ENCODE results near the gene CHTF18.
A peak's percentile ranks its signal among the peaks of the same experiment; 100 is the strongest.

The CHTF18 gene

DNA sequence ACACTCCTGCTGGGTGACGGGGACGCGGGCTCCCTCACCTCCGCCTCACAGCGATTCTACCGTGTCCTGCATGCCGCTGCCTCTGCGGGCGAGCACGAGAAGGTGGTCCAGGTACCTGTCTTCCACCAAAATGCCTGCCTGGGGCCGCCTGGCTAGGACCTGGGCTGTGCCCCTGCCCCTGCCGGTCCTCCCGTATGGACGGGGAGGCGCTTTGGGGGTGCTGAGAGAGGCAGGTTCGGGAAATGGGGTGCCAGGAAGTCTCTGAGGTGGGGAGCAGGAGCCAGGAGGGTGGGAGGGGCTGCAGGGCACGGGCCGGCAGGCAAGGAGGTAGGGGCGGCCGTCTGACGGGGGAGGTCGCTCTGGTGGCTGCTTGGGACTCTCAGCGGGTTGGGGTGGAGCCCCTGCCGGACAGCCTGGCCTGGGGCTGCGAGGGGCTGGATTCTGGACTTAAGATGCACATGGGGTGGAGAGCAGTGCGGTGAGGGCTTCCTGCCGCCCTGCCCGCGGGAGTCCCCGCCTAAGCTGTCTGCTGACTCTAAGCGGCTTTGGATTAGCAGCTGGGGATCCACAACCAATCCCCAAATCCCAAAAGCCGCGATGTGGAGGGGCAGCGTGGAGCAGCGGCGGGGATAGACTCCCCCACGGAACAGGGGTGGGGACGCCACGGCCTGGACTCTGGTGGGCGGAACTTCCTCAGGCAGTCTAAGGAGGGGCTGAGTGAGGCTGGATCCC lies 5.8 kb downstream of the CHTF18 start:
- no peak for DNase-seq (ENCODE audit: low spot score)

DNA sequence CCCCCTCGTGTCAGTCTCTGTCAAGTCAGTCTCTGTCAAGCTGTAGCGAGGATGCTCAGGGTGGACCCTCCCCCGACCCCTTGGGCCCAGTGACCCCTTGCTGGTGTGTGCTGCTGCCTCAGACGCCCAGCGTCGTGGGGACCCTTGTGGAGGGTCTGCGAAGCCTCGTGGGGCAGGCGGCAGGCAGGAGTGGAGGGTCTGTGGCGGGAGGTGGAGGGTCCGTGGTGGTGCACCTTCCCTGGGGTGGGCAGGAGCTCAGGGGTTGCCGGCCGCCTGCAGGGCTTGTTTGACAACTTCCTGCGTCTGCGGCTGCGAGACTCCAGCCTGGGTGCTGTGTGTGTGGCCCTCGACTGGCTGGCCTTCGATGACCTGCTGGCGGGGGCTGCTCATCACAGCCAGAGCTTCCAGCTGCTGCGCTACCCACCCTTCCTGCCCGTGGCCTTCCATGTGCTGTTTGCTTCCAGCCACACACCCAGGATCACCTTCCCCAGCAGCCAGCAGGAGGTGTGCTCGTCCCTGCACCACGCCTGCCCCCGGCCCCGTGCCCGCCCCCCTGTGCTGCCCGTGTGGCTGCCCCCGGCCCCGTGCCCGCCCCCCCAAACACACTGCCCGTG lies 6.5 kb downstream of the CHTF18 start:
- no peak for DNase-seq (ENCODE audit: low spot score)

DNA sequence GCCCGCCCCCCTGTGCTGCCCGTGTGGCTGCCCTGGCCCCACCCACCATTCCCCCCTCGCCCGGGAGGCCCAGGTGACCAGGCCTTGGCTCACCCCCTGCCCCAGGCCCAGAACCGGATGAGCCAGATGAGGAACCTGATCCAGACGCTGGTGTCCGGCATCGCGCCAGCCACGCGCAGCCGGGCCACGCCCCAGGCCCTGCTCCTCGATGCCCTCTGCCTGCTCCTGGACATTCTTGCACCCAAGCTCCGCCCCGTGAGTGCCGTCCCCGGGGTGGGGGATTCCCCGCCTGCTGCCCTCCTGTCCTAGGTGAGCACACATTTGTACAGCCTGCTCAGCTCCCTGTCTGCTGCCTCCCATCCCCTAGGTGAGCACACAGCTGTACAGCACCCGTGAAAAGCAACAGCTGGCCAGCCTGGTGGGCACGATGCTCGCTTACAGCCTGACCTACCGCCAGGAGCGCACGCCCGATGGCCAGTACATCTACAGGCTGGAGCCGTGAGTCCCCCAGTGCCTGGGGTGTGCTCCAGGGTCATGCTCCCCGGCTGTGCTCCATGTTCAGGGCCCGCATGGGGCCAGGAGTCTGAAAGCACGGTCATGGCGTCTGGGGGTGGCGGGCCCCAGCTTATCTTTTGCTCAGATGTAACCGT lies 7.3 kb downstream of the CHTF18 start:
- DNase-seq (ENCODE audit: low spot score) = no peak

DNA sequence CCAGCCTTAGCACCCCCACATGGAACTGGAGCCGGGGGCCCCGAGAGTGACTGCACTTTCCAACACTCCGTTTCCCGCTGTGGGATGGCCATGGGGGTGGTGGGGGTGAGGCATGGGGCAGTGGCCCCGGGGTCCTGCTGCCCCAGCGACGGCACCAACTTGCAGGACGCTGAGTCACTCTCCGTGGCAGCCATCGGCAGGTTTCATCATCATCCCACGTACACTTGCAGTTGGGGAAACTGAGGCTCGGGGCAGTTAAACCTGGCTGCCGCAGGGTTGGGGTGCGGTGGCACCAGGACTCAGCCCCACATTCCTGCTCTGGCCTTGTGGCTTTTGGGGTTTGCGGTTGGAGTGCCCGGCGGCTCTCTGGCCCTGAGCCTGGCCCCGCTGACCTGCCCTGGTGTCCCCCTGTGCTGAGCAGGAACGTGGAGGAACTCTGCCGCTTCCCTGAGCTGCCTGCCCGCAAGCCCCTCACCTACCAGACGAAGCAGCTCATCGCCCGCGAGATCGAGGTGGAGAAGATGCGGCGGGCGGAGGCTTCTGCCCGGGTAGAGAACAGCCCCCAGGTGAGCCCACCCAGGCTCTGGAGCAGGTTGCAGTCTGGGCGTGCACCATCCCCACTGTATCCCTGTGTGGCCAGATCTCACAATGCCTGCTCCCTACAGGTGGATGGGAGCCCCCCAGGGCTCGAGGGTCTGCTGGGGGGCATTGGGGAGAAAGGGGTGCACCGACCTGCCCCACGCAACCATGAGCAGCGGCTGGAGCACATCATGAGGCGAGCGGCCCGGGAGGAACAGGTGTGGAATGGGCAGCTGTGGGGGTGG lies 8.1 kb downstream of the CHTF18 start:
- DNase-seq (ENCODE audit: low spot score) = no peak

DNA sequence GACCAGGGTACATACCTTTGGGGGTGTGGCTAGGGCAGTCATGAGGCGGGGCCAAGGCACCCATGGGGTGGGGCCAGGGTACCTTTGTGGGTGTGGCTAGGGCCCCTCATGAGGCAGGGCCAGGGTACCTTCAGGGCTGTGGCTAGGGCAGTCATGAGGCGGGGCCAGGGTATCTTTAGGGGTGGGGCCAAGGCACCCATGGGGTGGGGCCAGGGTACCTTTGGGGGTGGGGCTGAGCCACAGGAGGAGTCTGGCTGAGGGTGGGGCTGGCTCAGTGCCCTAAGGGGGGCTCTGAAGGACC lies 8.7 kb downstream of the CHTF18 start:
- no peak for DNase-seq (ENCODE audit: low spot score)

DNA sequence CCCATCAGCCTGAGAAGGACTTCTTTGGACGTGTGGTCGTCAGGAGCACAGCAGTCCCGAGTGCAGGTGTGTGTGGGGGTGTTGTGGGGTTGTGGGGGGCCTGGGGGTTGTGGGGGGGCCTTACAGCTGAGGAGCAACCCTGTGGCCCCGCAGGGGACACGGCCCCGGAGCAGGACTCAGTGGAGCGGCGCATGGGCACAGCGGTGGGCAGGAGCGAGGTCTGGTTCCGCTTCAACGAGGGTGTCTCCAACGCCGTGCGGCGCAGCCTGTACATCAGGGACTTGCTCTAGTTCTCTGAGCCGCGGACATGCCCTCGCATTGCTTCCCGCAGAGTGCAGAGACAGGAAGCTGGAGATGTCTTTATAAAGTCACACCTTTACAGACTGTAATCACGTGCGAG lies 9.3 kb downstream of the CHTF18 start:
- no peak for DNase-seq (ENCODE audit: low spot score)

DNA sequence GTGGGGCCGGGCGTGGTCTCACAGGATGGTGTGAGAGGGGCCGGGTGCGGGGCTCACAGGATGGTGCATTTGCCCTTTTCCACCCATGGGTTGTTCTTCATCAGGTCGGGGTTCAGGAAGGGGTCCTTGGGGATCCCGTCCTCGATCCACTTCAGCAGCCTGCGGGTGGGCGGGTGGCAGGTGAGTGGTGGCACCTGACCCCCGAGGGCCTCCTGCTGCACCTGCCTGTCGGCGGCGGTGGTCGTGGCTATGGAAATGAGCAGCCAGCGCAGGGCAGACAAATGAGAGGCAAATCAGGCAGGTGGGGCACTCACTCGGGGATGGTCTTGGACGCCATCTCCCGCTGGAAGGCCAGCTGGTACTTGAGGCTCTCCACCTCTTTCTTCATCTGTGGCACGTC lies 10.2 kb downstream of the CHTF18 start:
- no peak for DNase-seq (ENCODE audit: low spot score)

DNA sequence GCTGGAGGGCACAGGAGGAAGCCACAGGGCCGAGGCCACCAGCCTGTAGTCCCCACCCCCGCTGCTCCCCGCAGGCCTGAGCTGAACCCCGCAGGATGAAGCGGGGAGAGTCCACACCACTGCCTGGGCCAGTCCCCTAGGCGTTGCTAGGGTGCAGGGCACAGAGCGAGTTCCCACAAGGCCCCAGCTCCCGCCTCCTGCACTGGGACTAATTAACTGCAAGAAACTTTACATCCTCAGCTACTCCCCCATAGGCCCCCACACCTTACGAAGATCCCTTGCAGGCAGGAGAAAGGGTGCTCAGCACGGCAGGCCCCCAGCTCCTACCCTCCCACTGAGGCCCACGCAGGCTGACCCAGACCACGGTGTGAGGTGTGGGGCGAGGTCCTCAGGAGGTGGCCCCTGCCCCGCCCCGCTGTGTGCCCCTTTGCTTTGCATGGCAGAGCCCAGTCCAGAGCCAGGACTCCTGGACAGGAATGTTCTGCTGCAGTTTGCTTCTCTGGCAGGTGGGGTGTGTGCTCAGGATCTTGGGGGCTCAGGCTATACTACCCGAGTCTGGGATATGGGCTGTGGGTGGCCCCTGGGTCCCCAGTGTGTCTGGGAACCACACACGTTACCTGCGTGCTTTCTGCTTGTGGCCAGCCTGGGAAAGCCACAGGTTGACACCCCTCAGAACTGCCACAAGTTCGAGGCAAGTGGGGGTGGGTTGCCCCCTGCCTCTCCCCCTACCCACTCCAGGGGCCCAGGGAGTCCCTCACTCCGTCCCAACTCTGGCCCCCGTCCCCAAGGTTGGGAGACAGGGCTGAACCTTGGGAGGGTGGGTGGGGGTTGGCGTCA lies 10.9 kb downstream of the CHTF18 start:
- no peak for DNase-seq (ENCODE audit: low spot score)

DNA sequence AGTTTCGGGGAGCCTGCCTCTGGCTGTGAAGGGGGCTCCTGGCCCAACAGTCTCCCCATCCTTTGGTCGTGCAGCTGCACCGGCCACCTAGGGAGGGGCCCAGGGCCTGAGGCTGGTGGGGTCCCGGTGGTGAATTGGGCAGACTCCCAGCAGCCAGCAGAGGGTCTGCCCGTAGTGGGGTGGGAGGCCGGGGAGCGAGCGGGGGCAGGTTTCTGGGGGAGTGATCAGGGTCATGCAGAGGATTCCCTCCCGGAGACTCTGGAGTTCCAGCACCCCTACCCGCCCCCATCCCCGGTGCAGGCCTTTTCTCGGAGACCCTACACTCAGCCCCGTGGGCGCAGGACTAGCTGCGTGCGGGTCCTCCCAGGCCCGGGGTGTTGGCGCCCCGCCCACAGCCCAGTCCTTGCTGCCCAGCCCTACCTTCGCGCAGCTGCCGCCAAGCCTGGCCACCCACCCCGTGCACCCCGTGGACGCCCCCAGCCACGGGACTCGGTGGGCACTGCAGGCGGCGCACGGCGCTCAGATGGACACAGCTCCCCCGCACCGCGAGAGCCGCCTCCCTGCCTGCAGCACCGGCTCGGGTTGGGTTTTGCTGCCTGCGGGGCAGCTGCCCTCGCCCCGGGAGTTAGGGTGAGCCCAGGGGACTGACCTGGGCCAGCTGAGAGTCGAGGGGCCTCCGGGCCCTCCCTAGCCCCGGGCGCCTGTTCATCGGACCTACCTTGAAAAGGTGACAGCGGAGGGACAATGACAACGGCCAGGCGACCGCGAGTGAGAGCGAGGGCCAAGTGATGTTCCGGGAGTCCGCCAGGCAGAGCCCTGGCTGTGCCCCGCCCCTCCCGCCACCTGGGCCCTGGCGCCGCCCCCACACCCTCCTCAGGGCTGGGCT lies 11.8 kb downstream of the CHTF18 start, which contains the start of gene GNG13:
TSS of gene GNG13 (minus strand) at position 787 of the 886 bp plus-strand sequence. CDS start 1,657 bp downstream, outside the sequence.
- no peak for DNase-seq (ENCODE audit: low spot score)

DNA sequence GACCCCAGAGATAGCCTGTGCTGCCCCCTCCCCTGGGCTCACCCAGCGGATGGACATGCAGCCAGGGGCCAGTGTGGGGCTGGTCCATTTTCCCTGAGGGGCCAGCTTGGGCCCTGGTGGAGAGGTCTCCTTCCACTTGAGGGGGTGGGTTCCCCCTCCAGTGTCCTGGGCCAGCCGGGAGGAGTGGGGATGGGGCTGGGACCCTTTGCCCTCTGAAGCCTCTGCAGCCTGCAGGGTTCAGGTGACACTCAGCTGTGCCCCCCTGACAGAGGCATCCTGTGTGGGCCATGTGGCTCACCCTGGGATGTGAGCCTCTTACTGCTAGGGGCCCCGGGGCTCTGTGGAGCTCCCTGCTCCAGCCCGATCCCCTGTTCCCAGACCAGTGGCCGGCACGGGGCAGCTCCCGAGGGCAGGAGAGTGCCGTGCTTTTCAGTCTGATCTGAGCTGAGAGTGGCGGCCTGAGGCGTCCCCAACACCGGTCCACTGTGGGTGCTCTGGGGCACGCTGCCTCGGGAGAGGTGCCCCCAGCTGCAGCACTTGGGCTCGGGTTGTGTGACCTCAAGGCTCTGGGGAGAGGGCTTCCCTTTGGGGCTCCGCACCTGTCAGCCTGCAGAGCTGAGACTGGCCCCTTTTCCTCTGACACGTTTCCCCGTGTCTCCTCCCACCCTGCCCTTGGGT lies 12.6 kb downstream of the CHTF18 start:
- DNase-seq (ENCODE audit: low spot score) = no peak

DNA sequence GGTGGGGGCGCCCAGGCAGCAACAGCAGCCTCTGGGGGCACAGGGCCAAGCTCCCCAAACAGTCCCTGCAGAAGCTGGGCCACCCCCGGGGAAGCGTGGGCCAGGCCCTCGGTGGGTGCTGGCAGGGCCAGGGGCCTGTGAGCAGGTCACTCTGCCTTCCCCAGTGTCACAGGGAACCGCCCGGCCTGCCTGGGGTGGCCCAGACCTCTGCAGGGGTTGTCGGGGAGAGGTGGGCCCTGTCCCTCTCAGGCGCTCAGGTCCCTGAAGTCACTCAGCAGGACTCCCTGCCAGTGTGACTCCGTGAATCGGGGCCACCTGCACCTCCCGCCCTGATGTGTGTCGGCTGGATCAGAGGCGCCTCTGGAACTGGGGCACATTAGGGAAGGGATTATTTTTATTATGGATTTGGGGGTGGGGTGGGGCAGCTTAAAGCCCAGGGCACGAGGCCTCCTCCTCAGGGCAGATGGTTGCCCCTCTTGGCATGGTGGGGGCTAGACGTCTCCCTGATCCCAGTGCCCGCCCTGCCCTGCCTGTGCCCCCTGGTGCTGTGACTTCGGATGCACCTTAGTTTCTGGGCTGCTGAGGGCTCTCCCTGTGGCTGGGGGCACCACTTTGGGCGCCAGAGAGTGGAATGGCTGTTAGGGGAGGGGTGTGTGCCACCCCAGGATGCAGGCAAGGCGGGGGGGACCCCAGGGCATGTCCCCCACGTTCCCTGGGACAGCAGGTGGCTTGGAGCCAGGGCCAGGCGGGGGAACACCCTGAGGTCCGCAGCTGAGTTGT lies 13.4 kb downstream of the CHTF18 start:
- no peak for DNase-seq (ENCODE audit: low spot score)

DNA sequence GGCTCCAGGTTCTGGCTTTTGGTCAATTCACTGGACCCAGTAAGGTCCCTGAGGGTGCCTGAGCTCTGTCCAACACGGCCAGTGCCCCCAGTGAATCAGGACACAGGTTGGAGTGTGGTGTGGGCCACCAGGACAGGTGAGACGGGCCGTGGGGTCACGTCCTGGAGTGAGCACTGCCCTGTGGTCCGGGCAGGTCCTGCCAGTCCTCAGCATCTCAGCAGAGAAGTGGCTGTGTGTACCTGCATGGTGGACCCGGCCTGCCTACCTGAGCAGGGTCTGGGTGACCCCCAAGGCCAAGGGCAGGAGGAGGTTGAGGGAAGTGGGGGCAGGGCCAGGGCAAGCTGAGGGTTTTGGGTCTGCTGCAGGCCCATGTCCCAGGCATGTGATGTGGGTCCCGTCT lies 14.0 kb downstream of the CHTF18 start:
- no peak for DNase-seq (ENCODE audit: low spot score)

DNA sequence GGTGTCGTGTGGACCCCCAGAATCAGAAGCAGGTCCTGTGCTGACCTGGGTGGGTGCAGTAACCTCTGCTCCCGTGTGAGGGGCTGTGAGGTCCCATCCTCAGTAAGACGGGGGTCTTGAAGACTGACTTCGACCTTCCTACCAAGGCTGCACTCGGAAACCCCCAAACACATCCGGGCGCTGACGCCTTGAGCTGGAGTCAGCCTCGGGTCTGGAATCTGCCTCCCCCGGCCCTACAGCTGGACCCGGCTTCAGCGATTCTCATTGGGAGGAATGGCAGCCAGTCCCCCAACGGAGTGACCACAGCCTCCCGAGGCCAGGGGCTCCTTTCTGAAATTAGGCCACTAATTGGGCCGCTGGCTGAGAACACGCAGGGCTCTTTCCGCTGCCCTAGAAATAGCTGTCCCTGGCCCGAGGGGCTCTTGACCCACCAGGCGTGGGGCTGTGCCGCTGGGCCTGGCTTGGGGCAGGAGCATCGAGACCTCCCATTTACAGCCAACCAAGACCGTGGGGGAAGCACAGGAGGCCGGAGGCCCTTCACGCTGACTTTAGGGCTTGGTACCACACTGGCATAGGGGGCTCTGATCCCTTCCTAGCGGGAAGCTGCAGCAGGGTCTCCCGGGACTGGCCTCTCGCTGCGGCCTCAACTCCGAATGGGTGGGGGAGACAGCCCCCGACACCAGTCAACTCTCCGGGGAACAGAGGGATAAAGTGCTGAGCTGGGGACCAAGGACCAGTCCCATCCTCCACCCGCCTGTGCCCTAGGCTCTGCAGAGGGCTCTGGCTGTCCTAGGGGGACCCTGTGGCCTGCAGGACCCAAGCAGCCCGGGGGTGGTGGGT lies 14.7 kb downstream of the CHTF18 start:
- DNase-seq (ENCODE audit: low spot score) = no peak

DNA sequence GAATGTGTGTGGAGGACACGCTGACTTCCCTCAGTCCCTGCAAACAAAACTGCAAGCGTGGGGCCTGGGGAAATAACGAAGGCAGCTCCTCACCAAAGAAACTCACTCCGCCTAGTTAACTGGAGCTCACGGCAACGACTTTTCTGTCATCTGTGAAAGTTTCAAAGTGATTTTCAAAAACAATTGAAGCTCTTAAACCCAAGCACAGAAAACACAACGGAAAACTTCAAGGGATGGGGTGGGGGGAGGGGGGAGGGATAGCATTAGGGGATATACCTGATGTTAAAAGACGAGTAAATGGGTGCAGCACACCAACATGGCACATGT lies 15.3 kb downstream of the CHTF18 start:
- no peak for DNase-seq (ENCODE audit: low spot score)

DNA sequence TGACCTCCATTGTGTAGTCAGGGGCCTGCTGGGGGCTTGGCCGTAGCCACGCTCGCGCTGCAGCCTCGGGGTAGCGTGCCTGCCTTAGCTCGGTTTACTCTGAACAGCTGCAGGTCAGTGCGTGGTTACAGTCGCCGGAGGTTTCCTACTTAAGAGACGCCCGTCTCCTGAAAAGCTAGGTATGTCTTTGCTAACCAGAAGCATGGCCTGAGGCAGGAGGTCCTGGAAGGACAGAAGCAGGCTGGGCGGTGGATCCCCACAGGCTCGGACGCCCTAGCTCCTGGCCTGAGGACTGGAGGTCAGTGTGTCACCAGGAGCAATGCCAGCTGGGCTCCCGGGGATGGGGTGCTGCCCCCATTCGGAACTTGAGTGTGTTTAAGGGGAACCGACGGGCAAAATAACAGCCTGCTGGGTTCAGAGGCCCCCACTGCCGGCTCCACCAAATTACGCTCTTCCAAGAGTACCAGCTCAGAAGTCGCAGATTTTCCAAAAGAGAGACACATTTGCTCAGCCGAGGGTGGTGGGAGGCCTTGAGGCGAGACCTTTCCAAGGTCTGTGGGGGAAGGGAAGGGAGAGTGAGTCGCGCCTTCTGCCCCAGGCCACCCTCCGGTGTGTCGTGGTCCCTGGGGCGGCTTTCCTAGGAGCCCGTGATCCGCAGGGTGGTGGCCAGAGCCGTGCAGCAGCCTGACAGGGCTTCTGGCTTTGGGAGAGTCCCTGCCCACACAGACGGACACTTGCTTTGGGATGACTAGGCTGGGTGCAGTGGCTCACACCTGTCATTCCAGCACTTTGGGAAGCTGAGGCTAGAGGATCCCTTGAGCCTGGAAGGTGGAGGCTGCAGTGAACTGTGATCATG lies 16.0 kb downstream of the CHTF18 start:
- no peak for DNase-seq (ENCODE audit: low spot score)

DNA sequence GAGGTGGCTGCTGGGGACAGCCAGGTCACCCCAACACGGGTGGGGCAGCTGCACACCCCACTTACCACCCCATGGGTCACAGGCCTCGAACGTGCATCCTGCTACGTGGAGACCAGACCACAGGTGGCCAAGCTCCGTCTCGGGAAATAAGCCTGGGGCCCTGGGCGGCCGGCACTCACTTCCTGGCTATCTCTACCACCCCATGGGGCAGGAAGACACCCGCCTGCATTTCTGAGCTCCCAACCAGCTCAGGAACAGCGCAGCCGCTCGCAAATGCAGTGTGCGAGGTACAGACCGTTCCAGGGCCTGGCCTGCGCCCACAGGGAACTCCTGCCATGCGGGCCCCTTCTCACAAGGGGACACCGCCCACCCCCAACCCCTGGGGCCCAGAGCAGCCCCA lies 17.1 kb downstream of the CHTF18 start:
- no peak for DNase-seq (ENCODE audit: low spot score)

DNA sequence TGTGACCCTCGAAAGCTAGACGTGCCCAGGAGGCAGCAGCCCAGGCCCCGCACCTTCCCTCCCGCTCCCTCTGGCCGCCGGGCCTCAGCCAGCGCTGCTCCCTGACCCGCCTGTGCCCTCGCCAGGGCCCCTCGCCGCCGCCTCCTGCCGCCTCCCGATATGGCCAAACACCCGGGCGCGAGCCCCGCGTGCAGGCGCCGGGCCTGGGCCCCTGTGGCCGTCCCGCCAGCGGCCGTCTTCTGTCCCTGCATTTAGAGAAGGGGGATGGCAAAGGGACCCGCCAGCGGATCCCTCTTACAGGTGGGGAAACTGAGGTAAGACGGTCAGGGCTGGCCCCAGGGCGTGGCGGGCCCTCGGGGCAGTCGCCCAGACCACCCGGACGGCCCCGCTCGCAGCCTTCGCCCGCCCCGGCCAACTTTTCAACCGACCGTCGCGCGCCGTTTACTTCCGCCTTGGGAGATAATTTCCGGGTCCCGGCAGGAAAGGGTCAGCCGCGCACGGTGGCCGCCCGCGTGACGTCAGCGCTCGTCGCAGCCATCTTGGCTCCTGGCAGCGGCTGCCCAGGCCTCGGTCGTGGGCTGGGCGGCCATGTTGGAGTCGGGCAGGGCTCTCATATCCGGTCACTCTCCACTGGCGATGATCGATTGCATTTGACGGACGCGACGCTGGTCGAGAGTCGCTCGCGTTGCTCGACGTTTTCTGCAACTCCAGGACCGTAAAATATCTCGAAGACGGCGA lies 19.1 kb downstream of the CHTF18 start:
- DNase-seq (ENCODE audit: low spot score) = peak; percentile 82

Measured in LoVo (cell line).